ENCODE measurements around the gene EHD4. TPM values are rescaled to one million over a fixed set of nuclear protein-coding genes. Genes with fewer than 3 reads are reported as not detected.

The EHD4 gene
- total and polyA plus RNA-seq, 9 of the 15 experiments (the other 6 are each of a cell fraction or from before 2014, with no cell fraction given) = 0.89 to 10.3 (median 6.4) TPM

- no peak for TF ChIP-seq ZNF609 (CRISPR knock-in tag; IDR thresholded peaks at IDR 0.05; ENCODE audit: borderline replicate concordance)
- no peak for TF ChIP-seq ELK3 (CRISPR knock-in tag; IDR thresholded peaks at IDR 0.05)
- no peak for TF ChIP-seq MECOM (CRISPR knock-in tag; IDR thresholded peaks at IDR 0.05)
- TF ChIP-seq NR2F6 (CRISPR knock-in tag; IDR thresholded peaks at IDR 0.05) = no peak
- no peak for TF ChIP-seq ZNF311 (CRISPR knock-in tag; IDR thresholded peaks at IDR 0.05)
- TF ChIP-seq CBX1 (IDR thresholded peaks at IDR 0.05; ENCODE audit: low read depth) = no peak
- TF ChIP-seq DLX4 (CRISPR knock-in tag; IDR thresholded peaks at IDR 0.05) = no peak
- no peak for TF ChIP-seq ZNF175 (CRISPR knock-in tag; IDR thresholded peaks at IDR 0.05; ENCODE audit: low read depth)
- TF ChIP-seq YBX1 (IDR thresholded peaks at IDR 0.05) = no peak
- TF ChIP-seq HCFC1 (IDR thresholded peaks at IDR 0.05; ENCODE audit: low read depth, low read length) = no peak
- TF ChIP-seq STAT5B (CRISPR knock-in tag; IDR thresholded peaks at IDR 0.05) = no peak
- TF ChIP-seq NFRKB (IDR thresholded peaks at IDR 0.05; ENCODE audit: low read depth) = no peak
- no peak for TF ChIP-seq YY1 (IDR thresholded peaks at IDR 0.05; ENCODE audit: borderline replicate concordance in 1 of 3, control insufficient read depth in 1 of 3, extremely low read depth in 1 of 3, insufficient read depth in 3 of 3, insufficient read length in 1 of 3, insufficient replicate concordance in 2 of 3, low read depth in 1 of 3, low read length in 2 of 3)
Observed at GRCh38 chr15:42011074-42011473, 38.7 kb upstream of the EHD4 start (continued).

All from K562 (cell line).